Activated CD4-positive, alpha-beta T cell treated with anti-CD3 and anti-CD28 coated beads for 1 hour (primary cell): Measurements from ENCODE around the gene RAB3B.

ENCODE experiments used
- DNase-seq: peaks from one replicate; pipeline ENCODE4 v3.0.0-alpha.2; 2020

The RAB3B gene

GRCh38 chr1:51955797-51956527 lies 34.5 kb downstream of the RAB3B start:
- DNase-seq: no peak

GRCh38 chr1:51954783-51955182 lies 35.7 kb downstream of the RAB3B start:
- no peak for DNase-seq

GRCh38 chr1:51953079-51953478 lies 37.4 kb downstream of the RAB3B start:
- no peak for DNase-seq

GRCh38 chr1:51952638-51953037 lies 37.9 kb downstream of the RAB3B start:
- no peak for DNase-seq

GRCh38 chr1:51950701-51951100 lies 39.8 kb downstream of the RAB3B start:
- DNase-seq: no peak

GRCh38 chr1:51949014-51949702 lies 41.3 kb downstream of the RAB3B start:
- DNase-seq: no peak

GRCh38 chr1:51948491-51948915 lies 42.0 kb downstream of the RAB3B start:
- no peak for DNase-seq

GRCh38 chr1:51946300-51946699 lies 44.2 kb downstream of the RAB3B start:
- DNase-seq: no peak

GRCh38 chr1:51945591-51945990 lies 44.9 kb downstream of the RAB3B start:
- no peak for DNase-seq

GRCh38 chr1:51942281-51942680 lies 48.2 kb downstream of the RAB3B start:
- no peak for DNase-seq

- no peak for DNase-seq
Observed at GRCh38 chr1:51941528-51941927, 49.0 kb downstream of the RAB3B start.

- no peak for DNase-seq
Observed at GRCh38 chr1:51937112-51937511, 53.4 kb downstream of the RAB3B start.

- no peak for DNase-seq
Observed at GRCh38 chr1:51936531-51936930, 54.0 kb downstream of the RAB3B start.

- DNase-seq: no peak
Observed at GRCh38 chr1:51933344-51933743, 57.2 kb downstream of the RAB3B start.

- no peak for DNase-seq
Observed at GRCh38 chr1:51930329-51930728, 60.2 kb downstream of the RAB3B start.

GRCh38 chr1:51928896-51929295 lies 61.6 kb downstream of the RAB3B start:
- no peak for DNase-seq

- DNase-seq: no peak
Observed at GRCh38 chr1:51927029-51927428, 63.5 kb downstream of the RAB3B start.

- DNase-seq: no peak
Observed at GRCh38 chr1:51926171-51926812, 64.2 kb downstream of the RAB3B start.

GRCh38 chr1:51924455-51924854 lies 66.0 kb downstream of the RAB3B start:
- no peak for DNase-seq

- no peak for DNase-seq
Observed at GRCh38 chr1:51922040-51922439, 68.5 kb downstream of the RAB3B start.

- no peak for DNase-seq
Observed at GRCh38 chr1:51920130-51920529, 70.4 kb downstream of the RAB3B start.

GRCh38 chr1:51919684-51920083 lies 70.8 kb downstream of the RAB3B start:
- DNase-seq: no peak

- no peak for DNase-seq
Observed at GRCh38 chr1:51916587-51917405, 73.7 kb downstream of the RAB3B start.
